ENCODE measurements around the gene SORBS2.

The SORBS2 gene

GRCh38 chr4:185835814-185836213, 23.8 kb upstream of the SORBS2 start:
- no peak for DNase-seq

GRCh38 chr4:185835336-185835735, 23.3 kb upstream of the SORBS2 start:
- no peak for DNase-seq

- no peak for DNase-seq
Measured at GRCh38 chr4:185834778-185835177, 22.8 kb upstream of the SORBS2 start.

GRCh38 chr4:185834088-185834487, 22.1 kb upstream of the SORBS2 start:
- no peak for DNase-seq

GRCh38 chr4:185833055-185833598, 21.1 kb upstream of the SORBS2 start:
- DNase-seq = no peak

GRCh38 chr4:185831125-185831815, 19.3 kb upstream of the SORBS2 start:
- DNase-seq = no peak

- no peak for DNase-seq
Measured at GRCh38 chr4:185830263-185830994, 18.4 kb upstream of the SORBS2 start.

GRCh38 chr4:185826381-185826780, 14.4 kb upstream of the SORBS2 start:
- DNase-seq = no peak

- no peak for DNase-seq
Measured at GRCh38 chr4:185825737-185826136, 13.7 kb upstream of the SORBS2 start.

GRCh38 chr4:185822791-185823190, 10.8 kb upstream of the SORBS2 start:
- no peak for DNase-seq

- no peak for DNase-seq
Measured at GRCh38 chr4:185821029-185821419, 9.0 kb upstream of the SORBS2 start.

GRCh38 chr4:185820146-185821028, 8.4 kb upstream of the SORBS2 start:
- no peak for DNase-seq

GRCh38 chr4:185819144-185819543, 7.2 kb upstream of the SORBS2 start:
- DNase-seq = no peak

- no peak for DNase-seq
Measured at GRCh38 chr4:185817403-185817818, 5.4 kb upstream of the SORBS2 start.

GRCh38 chr4:185813133-185813532, 1.1 kb upstream of the SORBS2 start:
- DNase-seq = no peak

GRCh38 chr4:185810746-185811508, 1.1 kb downstream of the SORBS2 start:
- no peak for DNase-seq

- DNase-seq = no peak
Measured at GRCh38 chr4:185809533-185810071, 2.4 kb downstream of the SORBS2 start.

- DNase-seq = no peak
Measured at GRCh38 chr4:185809121-185809520, 2.9 kb downstream of the SORBS2 start.

GRCh38 chr4:185805979-185806378, 6.0 kb downstream of the SORBS2 start:
- DNase-seq = no peak

- DNase-seq = no peak
Measured at GRCh38 chr4:185805262-185805802, 6.7 kb downstream of the SORBS2 start.

- DNase-seq = no peak
Measured at GRCh38 chr4:185803022-185803421, 9.0 kb downstream of the SORBS2 start.

GRCh38 chr4:185801471-185801870, 10.5 kb downstream of the SORBS2 start:
- DNase-seq = no peak

Measured in KG1 (cell line).